Cardiac muscle cell (in vitro differentiated cells and primary cell): Measurements from ENCODE around the gene TAF12. TPM values are rescaled to one million over a fixed set of nuclear protein-coding genes. Genes with fewer than 3 reads are reported as not detected.

Experiments
- DNase-seq, 2 donors: peaks; one replicate each; pipeline versions ENCODE4 v3.0.0 to v3.0.0-alpha.2; 2010 to 2017; ENCODE audit warnings: low read depth in 1 of 2, low spot score in 1 of 2
- H3K27ac ChIP-seq: fragments of 200-600 bp; sonication (generic); 2 replicates; pipeline ENCODE4 v1.5.1; 2016
- H3K27me3 ChIP-seq: fragments of 200-600 bp; sonication (generic); 2 replicates; pipeline ENCODE4 v1.6.0; 2016; ENCODE audit warnings: control low read depth
- H3K36me3 ChIP-seq: fragments of 200-600 bp; sonication (generic); 2 replicates; pipeline ENCODE4 v1.5.1; 2016; ENCODE audit warnings: control low read depth
- H3K4me1 ChIP-seq: fragments of 200-600 bp; sonication (generic); 2 replicates; pipeline ENCODE4 v1.8.1; 2017; ENCODE audit warnings: low read depth, mild to moderate bottlenecking, mixed run types
- H3K4me3 ChIP-seq: fragments of 200-600 bp; sonication (generic); 2 replicates; pipeline ENCODE4 v1.5.1; 2016; ENCODE audit warnings: mild to moderate bottlenecking
- H3K9me3 ChIP-seq: fragments of 200-600 bp; sonication (generic); 2 replicates; pipeline ENCODE4 v1.5.1; 2017; ENCODE audit warnings: low read depth, mild to moderate bottlenecking, control low read depth
- polyA plus RNA-seq: library from polyadenylated mRNA; unstranded; fragments of >200 nt; fragmentation: Nextera tagmentation; extraction: Ambion mirVana; gene quantifications from 2 replicates; pipeline ENCODE4 v1.2.1, GENCODE V29; 2016
- total RNA-seq: library from RNA; depleted of rRNA; stranded (reverse); fragments of >200 nt; gene quantifications from 2 replicates; pipeline ENCODE4 v1.2.3, GENCODE V29; 2016
- TF ChIP-seq, protein P1 (sequence below): IDR thresholded peaks from 2 replicates; pipeline ENCODE4 v1.5.1; 2012; ENCODE audit warnings: low read depth, mild to moderate bottlenecking, low read length

Gene TAF12
- total and polyA plus RNA-seq, 2 experiments from 2014 or later = 40.3 to 51.9 TPM

DNA sequence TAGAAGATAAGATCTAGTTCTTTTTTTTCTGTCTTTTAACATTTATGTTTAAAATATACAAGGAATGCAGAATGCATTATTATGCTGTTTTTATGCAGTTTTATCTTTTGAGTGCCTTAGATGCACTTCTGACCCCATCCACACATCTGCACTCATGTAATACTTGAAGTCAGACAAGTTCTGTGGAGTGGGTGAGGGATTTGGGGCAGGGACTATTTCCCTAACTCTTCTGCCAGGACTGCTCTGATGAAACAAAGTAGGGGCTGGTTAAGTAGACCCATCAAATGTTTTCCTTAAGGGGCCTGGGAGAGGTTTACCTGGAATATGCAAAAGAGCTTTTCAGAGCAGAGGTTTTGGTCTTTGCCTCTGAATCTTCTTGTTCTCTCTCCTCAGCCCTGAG lies 78.6 kb downstream of the TAF12 start:
- TF ChIP-seq, protein P1, sequence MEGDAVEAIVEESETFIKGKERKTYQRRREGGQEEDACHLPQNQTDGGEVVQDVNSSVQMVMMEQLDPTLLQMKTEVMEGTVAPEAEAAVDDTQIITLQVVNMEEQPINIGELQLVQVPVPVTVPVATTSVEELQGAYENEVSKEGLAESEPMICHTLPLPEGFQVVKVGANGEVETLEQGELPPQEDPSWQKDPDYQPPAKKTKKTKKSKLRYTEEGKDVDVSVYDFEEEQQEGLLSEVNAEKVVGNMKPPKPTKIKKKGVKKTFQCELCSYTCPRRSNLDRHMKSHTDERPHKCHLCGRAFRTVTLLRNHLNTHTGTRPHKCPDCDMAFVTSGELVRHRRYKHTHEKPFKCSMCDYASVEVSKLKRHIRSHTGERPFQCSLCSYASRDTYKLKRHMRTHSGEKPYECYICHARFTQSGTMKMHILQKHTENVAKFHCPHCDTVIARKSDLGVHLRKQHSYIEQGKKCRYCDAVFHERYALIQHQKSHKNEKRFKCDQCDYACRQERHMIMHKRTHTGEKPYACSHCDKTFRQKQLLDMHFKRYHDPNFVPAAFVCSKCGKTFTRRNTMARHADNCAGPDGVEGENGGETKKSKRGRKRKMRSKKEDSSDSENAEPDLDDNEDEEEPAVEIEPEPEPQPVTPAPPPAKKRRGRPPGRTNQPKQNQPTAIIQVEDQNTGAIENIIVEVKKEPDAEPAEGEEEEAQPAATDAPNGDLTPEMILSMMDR = no peak
- Histone ChIP-seq H3K36me3 (peaks cover 57% of the 10 kb centered on the region), H3K4me1 (no peaks in the 10 kb centered on the region), H3K9me3 (no peaks in the 10 kb centered on the region), H3K4me3 (no peak overlapping the region), H3K27me3 (no peaks in the 10 kb centered on the region), H3K27ac (no peak overlapping the region)
- no peak for DNase-seq

DNA sequence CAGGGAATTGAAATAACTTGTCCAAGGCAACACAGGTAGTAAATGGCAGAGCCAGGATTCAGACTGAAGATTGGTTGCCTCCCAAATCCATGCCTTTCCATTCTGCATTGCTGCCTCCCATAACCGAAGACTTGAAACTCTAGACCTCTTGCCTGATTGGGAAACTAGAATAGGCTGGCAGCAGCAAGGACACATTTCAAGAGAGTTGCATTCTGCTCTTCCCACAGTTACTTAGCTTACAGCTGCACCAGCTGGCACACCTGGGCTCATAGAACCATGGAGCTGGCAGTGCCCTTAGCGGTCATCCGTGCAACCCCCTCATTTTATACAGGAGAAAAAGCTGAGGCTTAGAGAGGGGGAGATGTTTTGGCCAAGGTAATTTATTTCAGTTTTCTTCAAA lies 82.0 kb downstream of the TAF12 start:
- peaks cover 41% of the 10 kb centered on the region for H3K36me3 ChIP-seq
- no peak overlapping the region for H3K27ac ChIP-seq
- no peaks in the 10 kb centered on the region for H3K27me3 ChIP-seq
- no peak for DNase-seq
- H3K9me3 ChIP-seq = no peaks in the 10 kb centered on the region
- no peaks in the 10 kb centered on the region for H3K4me1 ChIP-seq
- TF ChIP-seq, protein P1 = no peak
- no peak overlapping the region for H3K4me3 ChIP-seq

Other genes starting within 250 kb of the TAF12 start
- gene RCC1, start 137.0 kb downstream of the TAF12 start, total RNA-seq = 22.0 and 24.7 TPM in 2 replicates
- 14.6 and 24.6 TPM in 2 replicates for gene RCC1, start 137.0 kb downstream of the TAF12 start, polyA plus RNA-seq
- 26.0 and 26.1 TPM in 2 replicates for gene TRNAU1AP, start 90.0 kb downstream of the TAF12 start, total RNA-seq
- 39.9 and 61.2 TPM in 2 replicates for gene TRNAU1AP, start 90.0 kb downstream of the TAF12 start, polyA plus RNA-seq
- gene RAB42, start 50.8 kb downstream of the TAF12 start, total RNA-seq = 11.7 and 12.5 TPM in 2 replicates
- 7.3 and 11.9 TPM in 2 replicates for gene RAB42, start 50.8 kb downstream of the TAF12 start, polyA plus RNA-seq
- not detected in 2 replicates for gene RNU11, start 5.5 kb upstream of the TAF12 start, total RNA-seq
- not detected in 2 replicates for gene RNU11, start 5.5 kb upstream of the TAF12 start, polyA plus RNA-seq
- gene GMEB1, start 25.7 kb upstream of the TAF12 start, total RNA-seq = 6.7 and 7.5 TPM in 2 replicates
- 6.0 and 7.6 TPM in 2 replicates for gene GMEB1, start 25.7 kb upstream of the TAF12 start, polyA plus RNA-seq
- gene YTHDF2, start 93.9 kb upstream of the TAF12 start, total RNA-seq = 53.7 and 62.8 TPM in 2 replicates
- gene YTHDF2, start 93.9 kb upstream of the TAF12 start, polyA plus RNA-seq = 84.0 and 88.1 TPM in 2 replicates
- 0.25 and 0.60 TPM in 2 replicates for gene OPRD1, start 169.1 kb upstream of the TAF12 start, total RNA-seq
- 0.02 and 0.13 TPM in 2 replicates for gene OPRD1, start 169.1 kb upstream of the TAF12 start, polyA plus RNA-seq